GM21786 (cell line): ENCODE results near the gene OR51L1.
"Not testable (repeated sequence)": the region's sequence is repeated elsewhere in the genome, so short reads cannot be mapped to it uniquely, and the experiment has no call there.

Source experiments
- ATAC-seq: cut with Tn5 transposase; IDR thresholded peaks from one replicate; pipeline ENCODE4 v1.9.1; 2021; ENCODE audit not compliant: unreplicated experiment

The OR51L1 gene

GRCh38 chr11:4994551-4994950, at the start of gene OR51L1:
OR51L1 (plus strand) TSS chr11:4994851; CDS start chr11:4998983, 4,132 bp downstream.
- no peak for ATAC-seq

- no peak for ATAC-seq
Measured at GRCh38 chr11:4947505-4947904, 47.1 kb upstream of the OR51L1 start, which contains the start of gene OR51A4. OR51A4 (minus strand) TSS chr11:4947605; CDS start chr11:4947100, 505 bp downstream.

GRCh38 chr11:4955613-4956012, 39.0 kb upstream of the OR51L1 start, which contains the start of gene OR51A2:
OR51A2 (minus strand) TSS chr11:4955713; CDS start chr11:4955713, 0 bp downstream.
- ATAC-seq: not testable (repeated sequence)

- no peak for ATAC-seq
Measured at GRCh38 chr11:4957396-4957795, 37.3 kb upstream of the OR51L1 start.

GRCh38 chr11:4960877-4961276, 33.8 kb upstream of the OR51L1 start:
- no peak for ATAC-seq

- ATAC-seq: no peak
Measured at GRCh38 chr11:4962816-4963215, 31.8 kb upstream of the OR51L1 start.

GRCh38 chr11:4975436-4975835, 19.2 kb upstream of the OR51L1 start:
- ATAC-seq: no peak

GRCh38 chr11:4979036-4979435, 15.6 kb upstream of the OR51L1 start:
- ATAC-seq: no peak

- ATAC-seq: no peak
Measured at GRCh38 chr11:4982678-4983077, 12.0 kb upstream of the OR51L1 start.

GRCh38 chr11:4983841-4984240, 10.8 kb upstream of the OR51L1 start:
- ATAC-seq: no peak

GRCh38 chr11:4991060-4991459, 3.6 kb upstream of the OR51L1 start:
- ATAC-seq: no peak

GRCh38 chr11:5004424-5005274, 10.0 kb downstream of the OR51L1 start:
- ATAC-seq: no peak

- no peak for ATAC-seq
Measured at GRCh38 chr11:5007561-5007960, 12.9 kb downstream of the OR51L1 start.

GRCh38 chr11:5011254-5011653, 16.6 kb downstream of the OR51L1 start:
- no peak for ATAC-seq

GRCh38 chr11:5013012-5013411, 18.4 kb downstream of the OR51L1 start:
- no peak for ATAC-seq

- no peak for ATAC-seq
Measured at GRCh38 chr11:5021996-5022395, 27.3 kb downstream of the OR51L1 start.

- ATAC-seq: no peak
Measured at GRCh38 chr11:5036669-5037068, 42.0 kb downstream of the OR51L1 start.

- ATAC-seq: no peak
Measured at GRCh38 chr11:5037926-5038325, 43.3 kb downstream of the OR51L1 start.

GRCh38 chr11:5038341-5038740, 43.7 kb downstream of the OR51L1 start:
- no peak for ATAC-seq

- ATAC-seq: no peak
Measured at GRCh38 chr11:5040876-5041275, 46.2 kb downstream of the OR51L1 start.

- no peak for ATAC-seq
Measured at GRCh38 chr11:5042091-5042490, 47.4 kb downstream of the OR51L1 start.

- ATAC-seq: no peak
Measured at GRCh38 chr11:5043380-5043779, 48.7 kb downstream of the OR51L1 start.

- no peak for ATAC-seq
Measured at GRCh38 chr11:5046226-5046625, 51.6 kb downstream of the OR51L1 start, which contains the start of gene OR52J3. OR52J3 (plus strand) TSS chr11:5046526; CDS start chr11:5046526, 0 bp downstream.
